Brain microvascular endothelial cell (primary cell): ENCODE measurements around the gene LRMDA.

Source experiments
- DNase-seq: peaks from one replicate; pipeline ENCODE4 v3.0.0-alpha.2; 2020
- H3K27ac ChIP-seq: fragments of 250-450 bp; sonication (Bioruptor Pico); 2 replicates; pipeline ENCODE4 v1.5.1; 2020; ENCODE audit warnings: mild to moderate bottlenecking, moderate library complexity
- H3K27me3 ChIP-seq: fragments of 250-450 bp; sonication (Bioruptor Pico); replicated peaks from 2 replicates; pipeline ENCODE4 v1.5.1; 2020; ENCODE audit warnings: mild to moderate bottlenecking
- H3K36me3 ChIP-seq: fragments of 250-450 bp; sonication (Bioruptor Pico); replicated peaks from 2 replicates; pipeline ENCODE4 v1.5.1; 2020; ENCODE audit warnings: mild to moderate bottlenecking
- H3K4me3 ChIP-seq: 2 replicates; pipeline ENCODE4 v1.5.1; 2011; ENCODE audit warnings: low read depth, mild to moderate bottlenecking, control low read depth, low read length, moderate library complexity
- in situ Hi-C: cut with HindIII; loops from 2 replicates; pipeline ENCODE4 v1.10.0; 2017; ENCODE audit warnings: low sequenced_read_pairs, low pct_ligation_motif_present
- TF ChIP-seq, protein P1 (sequence below): IDR thresholded peaks from 2 replicates; pipeline ENCODE4 v1.5.1; 2011; ENCODE audit warnings: low read depth, mild to moderate bottlenecking, moderate library complexity, low read length, control low read depth, inconsistent platforms; ENCODE audit errors: missing control alignments

Gene LRMDA

DNA sequence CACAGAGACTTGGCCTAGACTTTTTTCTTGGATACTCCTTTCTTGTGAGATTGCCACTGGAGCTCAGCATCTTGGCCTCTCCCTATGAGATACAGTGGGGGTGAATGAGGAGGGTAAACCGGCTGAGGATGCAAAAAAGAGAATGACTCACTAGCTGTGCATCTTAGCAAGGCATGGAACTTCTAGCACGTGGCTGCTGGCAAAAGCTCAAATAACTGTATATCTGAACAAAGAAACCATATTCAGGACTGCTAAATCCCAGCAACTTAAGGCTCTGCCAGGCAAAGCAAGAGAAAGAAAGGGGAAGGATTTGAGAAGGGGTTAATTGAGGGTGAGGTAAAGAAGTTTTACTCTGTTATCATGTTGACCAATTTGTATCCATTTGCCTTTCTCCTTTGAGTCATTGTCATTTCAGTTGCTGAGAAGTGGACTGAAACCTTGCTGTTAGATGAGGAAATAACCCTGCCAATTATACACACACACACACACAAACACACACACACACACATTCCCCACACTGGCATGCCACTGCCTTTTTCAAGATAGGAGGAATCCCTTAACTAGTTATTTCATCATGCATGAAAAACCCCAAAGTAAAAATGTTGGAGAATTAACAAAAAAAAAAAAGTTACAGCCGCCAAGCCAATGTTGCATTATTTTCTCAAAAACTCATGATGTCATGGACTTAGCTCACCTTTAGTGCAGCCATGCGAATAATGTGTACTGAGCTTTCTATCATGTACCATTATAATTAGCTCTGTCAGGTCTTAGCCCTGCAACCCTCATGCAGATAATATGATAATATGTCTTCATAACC is 997.3 kb downstream of the LRMDA start:
- H3K27me3 ChIP-seq: no peaks in the 10 kb centered on the region
- no peaks in the 10 kb centered on the region for H3K36me3 ChIP-seq
- peak; percentile 92 for DNase-seq
- no peak overlapping the region for H3K4me3 ChIP-seq
- peak overlapping the region; percentile 76 for H3K27ac ChIP-seq
- TF ChIP-seq, protein P1, sequence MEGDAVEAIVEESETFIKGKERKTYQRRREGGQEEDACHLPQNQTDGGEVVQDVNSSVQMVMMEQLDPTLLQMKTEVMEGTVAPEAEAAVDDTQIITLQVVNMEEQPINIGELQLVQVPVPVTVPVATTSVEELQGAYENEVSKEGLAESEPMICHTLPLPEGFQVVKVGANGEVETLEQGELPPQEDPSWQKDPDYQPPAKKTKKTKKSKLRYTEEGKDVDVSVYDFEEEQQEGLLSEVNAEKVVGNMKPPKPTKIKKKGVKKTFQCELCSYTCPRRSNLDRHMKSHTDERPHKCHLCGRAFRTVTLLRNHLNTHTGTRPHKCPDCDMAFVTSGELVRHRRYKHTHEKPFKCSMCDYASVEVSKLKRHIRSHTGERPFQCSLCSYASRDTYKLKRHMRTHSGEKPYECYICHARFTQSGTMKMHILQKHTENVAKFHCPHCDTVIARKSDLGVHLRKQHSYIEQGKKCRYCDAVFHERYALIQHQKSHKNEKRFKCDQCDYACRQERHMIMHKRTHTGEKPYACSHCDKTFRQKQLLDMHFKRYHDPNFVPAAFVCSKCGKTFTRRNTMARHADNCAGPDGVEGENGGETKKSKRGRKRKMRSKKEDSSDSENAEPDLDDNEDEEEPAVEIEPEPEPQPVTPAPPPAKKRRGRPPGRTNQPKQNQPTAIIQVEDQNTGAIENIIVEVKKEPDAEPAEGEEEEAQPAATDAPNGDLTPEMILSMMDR: no peak
- in situ Hi-C loops: no loop called here

DNA sequence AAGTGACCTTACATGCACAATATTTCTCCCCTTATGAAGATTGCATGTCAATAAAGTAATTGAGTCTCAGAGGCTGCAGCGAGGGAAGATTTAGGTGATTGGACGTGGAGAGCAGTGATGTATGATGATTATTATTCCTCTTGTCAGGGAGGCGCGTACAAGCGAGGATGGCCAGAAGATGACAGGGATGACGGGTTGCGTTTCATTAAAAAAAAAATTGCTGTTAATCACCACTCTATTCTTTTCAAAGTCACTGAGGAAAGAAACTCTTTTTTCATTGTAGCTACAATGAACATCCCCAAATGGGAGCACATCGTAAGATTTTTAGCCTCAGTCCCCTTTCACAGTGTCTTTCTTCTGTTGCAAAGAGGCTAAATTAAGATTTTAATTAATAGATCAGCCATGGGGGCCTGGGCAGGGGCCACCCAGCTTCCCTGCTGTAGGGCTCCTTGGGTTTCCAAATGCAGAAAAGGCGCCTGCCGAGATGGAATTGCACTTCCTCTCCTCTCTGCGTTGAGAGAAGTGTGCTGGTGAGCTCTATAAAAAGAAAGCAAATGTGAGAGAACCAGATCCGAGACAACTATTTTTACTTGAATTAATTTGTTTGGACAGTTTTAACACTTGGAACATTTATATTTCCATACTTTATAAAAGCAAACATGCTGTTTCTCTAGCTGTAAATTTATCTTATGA is 998.1 kb downstream of the LRMDA start:
- TF ChIP-seq, protein P1: no peak
- Histone ChIP-seq H3K4me3 (no peak overlapping the region), H3K27me3 (no peaks in the 10 kb centered on the region), H3K27ac (peak overlapping the region; percentile 34), H3K36me3 (no peaks in the 10 kb centered on the region)
- in situ Hi-C loops: no loop called here
- DNase-seq: no peak

DNA sequence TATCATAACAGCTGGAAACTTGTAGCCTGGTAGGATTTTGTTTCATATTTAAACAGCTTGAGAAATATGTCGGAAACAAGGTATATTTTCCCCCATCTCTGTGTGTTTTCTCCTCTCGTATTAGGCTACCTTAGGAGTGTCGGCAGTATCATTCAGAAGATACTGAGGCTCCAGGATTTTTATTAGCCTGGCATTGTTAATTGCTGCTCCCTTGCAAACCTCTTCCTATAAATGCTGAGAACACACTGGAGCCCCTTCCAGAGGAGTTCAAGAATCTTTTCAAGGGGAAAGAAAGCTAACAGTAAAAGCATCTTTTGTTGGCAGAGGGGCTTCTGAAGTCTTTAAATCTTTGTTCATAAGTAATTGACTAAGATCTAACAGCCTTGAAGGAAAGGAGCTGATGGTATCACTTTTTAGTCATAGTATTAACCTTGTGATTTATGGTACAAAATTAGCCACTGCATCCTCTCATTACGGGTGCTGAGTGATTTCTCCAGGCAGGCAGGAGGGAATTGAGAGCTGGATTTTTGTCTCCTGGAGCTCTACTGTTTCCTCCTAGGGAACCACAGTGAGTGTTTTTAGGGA is 998.7 kb downstream of the LRMDA start:
- Histone ChIP-seq H3K27me3 (no peaks in the 10 kb centered on the region), H3K4me3 (no peak overlapping the region), H3K36me3 (no peaks in the 10 kb centered on the region), H3K27ac (peak overlapping the region; percentile 34)
- TF ChIP-seq, protein P1: no peak
- in situ Hi-C loops: no loop called here
- DNase-seq: no peak

DNA sequence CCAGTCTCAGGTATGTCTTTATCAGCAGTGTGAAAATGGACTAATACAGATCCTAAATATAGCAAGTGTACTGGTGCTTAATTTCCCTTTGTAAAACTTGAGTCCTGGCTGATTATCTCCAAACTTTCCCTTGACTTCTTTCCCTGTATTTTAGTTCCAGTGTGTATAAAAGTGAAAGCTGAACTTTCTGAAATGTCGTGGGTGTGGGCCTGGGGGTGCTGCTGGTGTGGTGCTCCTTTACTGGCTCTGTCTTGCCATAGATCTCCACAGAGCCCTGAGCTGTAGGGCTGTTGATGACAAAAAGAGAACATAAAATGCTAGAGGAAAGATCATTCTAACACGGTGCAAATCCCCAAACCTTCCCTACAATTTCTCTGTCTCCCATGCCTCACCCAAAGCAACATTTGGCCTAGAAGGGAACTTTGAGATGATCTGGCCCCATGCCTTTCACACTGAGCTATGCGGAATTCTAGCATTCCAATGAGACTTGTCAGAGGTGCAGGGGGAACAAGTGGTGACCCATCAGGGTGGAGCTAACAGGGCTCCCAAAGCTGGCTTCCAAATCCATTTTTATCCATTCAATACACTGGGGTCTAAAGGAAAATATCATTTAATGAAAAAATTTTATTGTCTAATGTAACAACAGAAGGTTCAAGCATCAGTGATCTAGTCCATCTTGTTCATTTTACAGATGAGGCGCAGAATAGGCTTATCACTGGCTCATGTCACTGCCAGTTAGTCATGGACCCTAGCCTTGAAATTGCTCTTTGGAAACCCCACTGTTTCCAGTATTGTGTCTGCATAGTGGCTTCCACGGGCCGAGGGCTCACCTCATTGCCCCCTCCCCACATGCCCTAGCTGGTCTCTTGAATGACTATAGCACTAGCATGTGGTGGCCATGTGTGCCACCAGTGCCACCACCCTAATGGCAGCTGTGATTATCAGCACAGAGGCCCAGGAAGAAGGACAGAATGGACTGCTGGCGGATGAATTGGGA is 1000.9 kb downstream of the LRMDA start:
- H3K27ac ChIP-seq: peak overlapping the region; percentile 3
- in situ Hi-C loops: no loop called here
- TF ChIP-seq, protein P1: no peak
- H3K27me3 ChIP-seq: no peaks in the 10 kb centered on the region
- H3K36me3 ChIP-seq: no peaks in the 10 kb centered on the region
- peak; percentile 58 for DNase-seq
- no peak overlapping the region for H3K4me3 ChIP-seq

DNA sequence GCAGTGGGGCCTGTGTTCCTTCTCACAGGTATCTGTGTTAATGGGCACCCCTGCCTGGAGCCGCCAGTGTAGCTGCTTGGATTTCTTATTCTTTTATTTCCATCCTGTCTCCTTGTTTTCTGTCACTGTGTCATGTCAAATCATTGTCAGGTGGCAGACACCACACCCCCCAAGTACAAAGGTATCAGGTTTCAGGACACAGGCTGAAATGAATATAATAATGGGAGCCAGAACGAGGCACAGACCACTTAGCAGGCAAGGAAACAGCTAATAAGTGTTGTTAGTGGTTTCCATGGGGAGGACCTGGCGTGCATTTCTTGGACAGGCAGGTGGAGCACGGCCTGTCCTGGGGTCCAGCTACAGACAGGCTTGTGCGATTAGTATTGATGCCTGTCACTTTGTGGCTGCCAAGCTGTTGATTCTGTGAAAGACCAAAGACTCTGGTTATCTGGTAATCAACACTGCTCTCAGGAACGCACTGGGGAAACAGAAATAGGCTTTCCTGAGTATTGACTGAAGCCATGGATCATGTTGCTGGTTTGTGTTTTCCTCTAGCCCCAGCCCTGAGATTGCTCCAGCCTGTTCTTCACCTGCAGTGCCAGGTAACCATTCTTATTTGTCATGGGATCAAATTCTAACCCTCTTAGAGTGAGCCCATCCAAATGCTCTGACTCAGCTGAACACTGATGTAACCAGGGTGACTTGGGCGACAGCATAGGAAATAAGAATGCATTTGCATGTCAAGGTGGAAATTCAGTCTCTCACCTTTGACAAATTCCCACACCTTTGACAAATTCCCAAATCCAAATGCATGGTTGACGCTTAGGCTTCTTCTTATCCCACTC is 1002.0 kb downstream of the LRMDA start:
- Histone ChIP-seq H3K27ac (no peak overlapping the region), H3K27me3 (no peaks in the 10 kb centered on the region), H3K36me3 (no peaks in the 10 kb centered on the region), H3K4me3 (no peak overlapping the region)
- TF ChIP-seq, protein P1: no peak
- no peak for DNase-seq
- in situ Hi-C loops: no loop called here
